IMR-90 (cell line): ENCODE data around the gene SMKR1. TPM values are rescaled to one million over a fixed set of nuclear protein-coding genes. Genes with fewer than 3 reads are reported as not detected.

Experiments used
- ATAC-seq: fragments of 200-7000 bp; cut with Tn5 transposase; 2 replicates; pipeline ENCODE4 v1.9.1; 2020; ENCODE audit warnings: low read depth, mild to moderate bottlenecking, moderate library complexity
- BruUV-seq: library from RNA; stranded (reverse); fragments of 400-500 nt; replicated peaks from 2 replicates; lab custom pipeline; 2021; lab: Mats Ljungman, UMichigan
- CTCF ChIA-PET: fragments of 300-600 bp; formaldehyde crosslinking; extraction: SDS; loops from one replicate; lab custom pipeline; 2021; ENCODE audit warnings: antibody characterized with exemption; lab: Yijun Ruan, JAX
- POLR2A ChIA-PET: fragments of 300-600 bp; sonication (Branson Sonifier 250); formaldehyde crosslinking; loops from one replicate; lab custom pipeline; 2022; ENCODE audit warnings: antibody characterized with exemption; ENCODE audit not compliant: unreplicated experiment; lab: Charles Lee
- DNase-seq: peaks from one replicate; pipeline ENCODE4 v3.0.0; 2013
- H2AFZ ChIP-seq: replicated peaks from 2 replicates; pipeline ENCODE3; 2013; ENCODE audit warnings: low read length, mild to moderate bottlenecking; ENCODE audit not compliant: poor library complexity
- H2AK5ac ChIP-seq: 2 replicates; pipeline ENCODE4 v1.6.1; 2013; ENCODE audit warnings: low read depth, low read length, inconsistent platforms
- H2AK9ac ChIP-seq: replicated peaks from 2 replicates; pipeline ENCODE3; 2013; ENCODE audit warnings: mild to moderate bottlenecking, low read depth, low read length, moderate library complexity; ENCODE audit not compliant: poor library complexity
- H2BK120ac ChIP-seq: 2 replicates; pipeline ENCODE4 v1.6.1; 2013; ENCODE audit warnings: low read depth, low read length, inconsistent platforms
- H2BK15ac ChIP-seq: 3 replicates; pipeline ENCODE4 v1.6.1; 2013; ENCODE audit warnings: low read depth, low read length, inconsistent platforms
- H2BK20ac ChIP-seq: 2 replicates; pipeline ENCODE4 v1.6.1; 2013; ENCODE audit warnings: low read depth, mild to moderate bottlenecking, inconsistent platforms, low read length, moderate library complexity
- H2BK5ac ChIP-seq: 2 replicates; pipeline ENCODE4 v1.6.1; 2013; ENCODE audit warnings: mild to moderate bottlenecking, low read depth, low read length, inconsistent platforms; ENCODE audit not compliant: poor library complexity, severe bottlenecking
- H3K14ac ChIP-seq: replicated peaks from 2 replicates; pipeline ENCODE4 v1.6.1; 2013; ENCODE audit warnings: low read depth, low read length, inconsistent platforms
- H3K18ac ChIP-seq: 2 replicates; pipeline ENCODE4 v1.6.1; 2013; ENCODE audit warnings: low read depth, low read length, control low read depth
- H3K23ac ChIP-seq: 2 replicates; pipeline ENCODE4 v1.6.1; 2013; ENCODE audit warnings: low read depth, low read length, inconsistent platforms
- H3K27ac ChIP-seq: 2 replicates; pipeline ENCODE4 v1.5.1; 2013; ENCODE audit warnings: mild to moderate bottlenecking, control low read depth, low read length; ENCODE audit not compliant: insufficient read depth
- H3K27me3 ChIP-seq: 2 replicates; pipeline ENCODE4 v1.6.1; 2013; ENCODE audit warnings: low read length; ENCODE audit not compliant: control insufficient read depth, insufficient read depth
- H3K36me3 ChIP-seq: 2 replicates; pipeline ENCODE4 v1.6.1; 2013; ENCODE audit warnings: low read length, mixed read lengths; ENCODE audit not compliant: control insufficient read depth, insufficient read depth
- H3K4ac ChIP-seq: 2 replicates; pipeline ENCODE4 v1.6.1; 2013; ENCODE audit warnings: low read depth, low read length, inconsistent platforms
- H3K4me1 ChIP-seq: 2 replicates; pipeline ENCODE4 v1.6.1; 2013; ENCODE audit warnings: low read length, mixed read lengths; ENCODE audit not compliant: control insufficient read depth, insufficient read depth
- H3K4me2 ChIP-seq: 2 replicates; pipeline ENCODE4 v1.6.1; 2013; ENCODE audit warnings: low read depth, mild to moderate bottlenecking, control low read depth, low read length, moderate library complexity
- H3K4me3 ChIP-seq: 2 replicates; pipeline ENCODE4 v1.5.1; 2013; ENCODE audit warnings: low read depth, mild to moderate bottlenecking, control low read depth, low read length, moderate library complexity; ENCODE audit not compliant: insufficient read depth
- H3K56ac ChIP-seq: 2 replicates; pipeline ENCODE4 v1.6.1; 2013; ENCODE audit warnings: low read length, inconsistent platforms; ENCODE audit not compliant: insufficient read depth; ENCODE audit errors: extremely low read depth
- H3K79me1 ChIP-seq, 2 experiments: 2 replicates each; pipeline ENCODE4 v1.6.1; 2013; ENCODE audit warnings: low read length in 2 of 2, inconsistent platforms in 1 of 2, low read depth in 1 of 2
- H3K9ac ChIP-seq: 2 replicates; pipeline ENCODE4 v1.6.1; 2013; ENCODE audit warnings: low read depth, low read length, control low read depth
- H3K9me1 ChIP-seq: 2 replicates; pipeline ENCODE4 v1.6.1; 2013; ENCODE audit warnings: low read length, inconsistent platforms; ENCODE audit not compliant: insufficient read depth
- H3K9me3 ChIP-seq: 2 replicates; pipeline ENCODE4 v1.6.1; 2013; ENCODE audit warnings: low read length; ENCODE audit not compliant: control insufficient read depth, insufficient read depth
- H4K20me1 ChIP-seq: 2 replicates; pipeline ENCODE4 v1.6.1; 2013; ENCODE audit warnings: low read length, inconsistent platforms; ENCODE audit not compliant: insufficient read depth
- H4K5ac ChIP-seq: 2 replicates; pipeline ENCODE4 v1.6.1; 2013; ENCODE audit warnings: mild to moderate bottlenecking, low read depth, low read length, control low read depth
- H4K8ac ChIP-seq, 2 experiments: 2 replicates each; pipeline ENCODE4 v1.6.1; 2013; ENCODE audit warnings: low read depth in 2 of 2, low read length in 2 of 2, control low read depth in 1 of 2, inconsistent platforms in 1 of 2
- H4K91ac ChIP-seq: 2 replicates; pipeline ENCODE4 v1.6.1; 2013; ENCODE audit warnings: low read depth, low read length, inconsistent platforms; ENCODE audit not compliant: insufficient read depth
- BHLHE40 ChIP-seq: fragments of 150-350 bp; IDR thresholded peaks from 2 replicates; pipeline ENCODE4 v1.6.1; 2016; ENCODE audit warnings: mild to moderate bottlenecking, low read depth, low read length
- CEBPB ChIP-seq: IDR thresholded peaks from 2 replicates; pipeline ENCODE4 v1.6.1; 2012; ENCODE audit warnings: low read depth, low read length, improper control_type of control experiment
- CHD1 ChIP-seq: IDR thresholded peaks from 2 replicates; pipeline ENCODE4 v1.6.1; 2012; ENCODE audit warnings: low read depth, low read length, improper control_type of control experiment
- CTCF ChIP-seq: conservative IDR thresholded peaks from 2 replicates; pipeline ENCODE4 v1.5.1; 2012; ENCODE audit warnings: mild to moderate bottlenecking, low read depth, low read length, improper control_type of control experiment
- ELK1 ChIP-seq: fragments of 150-350 bp; IDR thresholded peaks from 2 replicates; pipeline ENCODE4 v1.6.1; 2016; ENCODE audit warnings: low read depth, mild to moderate bottlenecking, low read length, moderate library complexity, borderline replicate concordance
- FOS ChIP-seq: fragments of 150-350 bp; IDR thresholded peaks from 2 replicates; pipeline ENCODE4 v1.6.1; 2016; ENCODE audit warnings: low read depth, low read length
- MAFK ChIP-seq: IDR thresholded peaks from 2 replicates; pipeline ENCODE4 v1.6.1; 2012; ENCODE audit warnings: low read depth, low read length, improper control_type of control experiment
- MAZ ChIP-seq: IDR thresholded peaks from 2 replicates; pipeline ENCODE4 v1.6.1; 2012; ENCODE audit warnings: low read depth, mild to moderate bottlenecking, low read length, improper control_type of control experiment, moderate library complexity, borderline replicate concordance
- MXI1 ChIP-seq: IDR thresholded peaks from 2 replicates; pipeline ENCODE4 v1.6.1; 2012; ENCODE audit warnings: low read depth, mild to moderate bottlenecking, low read length, moderate library complexity, borderline replicate concordance
- NFE2L2 ChIP-seq: fragments of 150-350 bp; IDR thresholded peaks from 2 replicates; pipeline ENCODE4 v1.6.1; 2016; ENCODE audit warnings: low read depth, mild to moderate bottlenecking, low read length
- POLR2A ChIP-seq: IDR thresholded peaks from 2 replicates; pipeline ENCODE4 v1.6.1; 2012; ENCODE audit warnings: mild to moderate bottlenecking, low read depth, low read length
- RAD21 ChIP-seq: IDR thresholded peaks from 2 replicates; pipeline ENCODE4 v1.6.1; 2012; ENCODE audit warnings: low read length, improper control_type of control experiment
- RCOR1 ChIP-seq: IDR thresholded peaks from 2 replicates; pipeline ENCODE4 v1.6.1; 2012; ENCODE audit warnings: mild to moderate bottlenecking, low read length, improper control_type of control experiment; ENCODE audit not compliant: insufficient replicate concordance
- RFX5 ChIP-seq: IDR thresholded peaks from 2 replicates; pipeline ENCODE4 v1.8.0; 2012; ENCODE audit warnings: low read depth, mild to moderate bottlenecking, low read length, moderate library complexity
- SMC3 ChIP-seq: fragments of 150-350 bp; IDR thresholded peaks from 2 replicates; pipeline ENCODE4 v1.6.1; 2016; ENCODE audit warnings: low read depth, mild to moderate bottlenecking, antibody characterized with exemption, low read length, moderate library complexity
- USF2 ChIP-seq: fragments of 150-350 bp; IDR thresholded peaks from 2 replicates; pipeline ENCODE4 v1.6.1; 2017; ENCODE audit warnings: mild to moderate bottlenecking, antibody characterized with exemption, low read length, low read depth
- WGBS, 2 experiments: methylation state at CpG; one replicate each; pipeline versions ENCODE4 v1.1.5 to v1.1.7; 2013; ENCODE audit warnings: missing lambda C conversion rate in 2 of 2; ENCODE audit not compliant: insufficient read length in 1 of 2; ENCODE audit errors: extremely low coverage in 2 of 2; 5-methylcytosine and 5-hydroxymethylcytosine counted together
- dilution Hi-C: fragments of 300-500 bp; cut with HindIII; formaldehyde crosslinking; loops from one replicate; pipeline ENCODE4 v1.14.3; 2018; ENCODE audit warnings: low sequenced_read_pairs; ENCODE audit not compliant: unreplicated experiment
- in situ Hi-C: fragments of 300-500 bp; cut with MboI; formaldehyde crosslinking; loops from 3 replicates; pipeline ENCODE4 v1.14.3; 2019; ENCODE audit warnings: low sequenced_read_pairs, inconsistent platforms, mixed read lengths
- intact Hi-C: fragments of 100-400 bp; cut with micrococcal nuclease; formaldehyde crosslinking; loops from 2 replicates; pipeline ENCODE4 v1.10.0; 2022
- polyA plus RNA-seq, 3 experiments: library from polyadenylated mRNA; depleted of rRNA; stranded (reverse); fragments of >200 nt; gene quantifications; 2 replicates each; pipeline ENCODE4 v1.2.3, GENCODE V29; 2012; ENCODE audit warnings: low replicate concordance in 1 of 3
- total RNA-seq: library from RNA; depleted of rRNA; stranded (reverse); fragments of >200 nt; gene quantifications from 2 replicates; pipeline ENCODE4 v1.2.3, GENCODE V29; 2012

The SMKR1 gene
- total and polyA plus RNA-seq, 2 of the 4 experiments (the other 2 are of a cell fraction), result 0.26 TPM; not detected in 1

- Histone ChIP-seq H3K36me3 (no peaks in the 10 kb centered on the region), H2BK5ac (no peak overlapping the region), H2BK20ac (no peak overlapping the region), H3K4me2 (no peak overlapping the region), H3K79me1 (no peaks in the 10 kb centered on the region), H2AK5ac (no peak overlapping the region), H3K23ac (no peak overlapping the region; the same call in 1 of the 2 replicates), H4K8ac (no peak overlapping the region), H3K4me3 (no peak overlapping the region), H3K56ac (no peak overlapping the region), H3K9me1 (no peaks in the 10 kb centered on the region), H3K18ac (no peak overlapping the region), H4K5ac (no peak overlapping the region), H3K27ac (no peak overlapping the region), H4K20me1 (no peaks in the 10 kb centered on the region), H3K9ac (no peak overlapping the region), H2BK120ac (no peak overlapping the region), H3K14ac (no peak overlapping the region), H4K91ac (no peak overlapping the region), H3K4me1 (no peaks in the 10 kb centered on the region; the same call in 1 of the 2 replicates), H2AK9ac (no peak overlapping the region), H2BK15ac (no peak overlapping the region), H2AFZ (no peak overlapping the region), H3K27me3 (peaks cover 36% of the 10 kb centered on the region), H3K4ac (no peak overlapping the region), H3K9me3 (no peaks in the 10 kb centered on the region)
- WGBS, 2 experiments, result no CpG with 5 or more reads among the region's 6 CpGs
- TF ChIP-seq CHD1, result no peak
- TF ChIP-seq MXI1, result no peak
- TF ChIP-seq POLR2A, result no peak
- TF ChIP-seq CTCF, result no peak
- TF ChIP-seq ELK1, result no peak
- TF ChIP-seq RAD21, result no peak
- TF ChIP-seq USF2, result no peak
- TF ChIP-seq NFE2L2, result no peak
- TF ChIP-seq BHLHE40, result no peak
- no peak for TF ChIP-seq CEBPB
- no peak for TF ChIP-seq RFX5
- TF ChIP-seq SMC3, result no peak
- TF ChIP-seq FOS, result no peak
- no peak for TF ChIP-seq RCOR1
- TF ChIP-seq MAFK, result no peak
- TF ChIP-seq MAZ, result no peak
- DNase-seq, result no peak
- POLR2A ChIA-PET, result no interaction called here
- dilution Hi-C loops (no loop called here), in situ Hi-C loops (loop anchor here (25.0 kb wide), 1 partner anchor 512 kb away; no protein-coding TSS in a partner anchor), intact Hi-C loops (no loop called here)
- BruUV-seq, result no TSS peak
- ATAC-seq, result no peak
- CTCF ChIA-PET, result no interaction called here
These were observed 2.3 kb upstream of the SMKR1 start for GRCh38 chr7:129499999-129500398.
